Measurements from ENCODE around the gene KLHL26.

The KLHL26 gene

GRCh38 chr19:18654469-18654868 lies 17.6 kb downstream of the KLHL26 start:
- peak overlapping the region; percentile 96 to 99 for H3K27ac ChIP-seq
- H3K9me3 ChIP-seq: no peaks in the 10 kb centered on the region
- H3K27me3 ChIP-seq: no peaks in the 10 kb centered on the region
- H3K36me3 ChIP-seq: no peaks in the 10 kb centered on the region
- TF ChIP-seq CTCF (IDR thresholded peaks at IDR 0.05): no peak
- H3K4me1 ChIP-seq: peaks cover 8 to 81% (median 63%) of the 10 kb centered on the region in 4 donors
- H3K4me3 ChIP-seq: no peak overlapping the region
- intact Hi-C loops (cut with DNase I; ENCODE audit: low total_unique reads): no loop called here
- DNase-seq: no peak

DNA sequence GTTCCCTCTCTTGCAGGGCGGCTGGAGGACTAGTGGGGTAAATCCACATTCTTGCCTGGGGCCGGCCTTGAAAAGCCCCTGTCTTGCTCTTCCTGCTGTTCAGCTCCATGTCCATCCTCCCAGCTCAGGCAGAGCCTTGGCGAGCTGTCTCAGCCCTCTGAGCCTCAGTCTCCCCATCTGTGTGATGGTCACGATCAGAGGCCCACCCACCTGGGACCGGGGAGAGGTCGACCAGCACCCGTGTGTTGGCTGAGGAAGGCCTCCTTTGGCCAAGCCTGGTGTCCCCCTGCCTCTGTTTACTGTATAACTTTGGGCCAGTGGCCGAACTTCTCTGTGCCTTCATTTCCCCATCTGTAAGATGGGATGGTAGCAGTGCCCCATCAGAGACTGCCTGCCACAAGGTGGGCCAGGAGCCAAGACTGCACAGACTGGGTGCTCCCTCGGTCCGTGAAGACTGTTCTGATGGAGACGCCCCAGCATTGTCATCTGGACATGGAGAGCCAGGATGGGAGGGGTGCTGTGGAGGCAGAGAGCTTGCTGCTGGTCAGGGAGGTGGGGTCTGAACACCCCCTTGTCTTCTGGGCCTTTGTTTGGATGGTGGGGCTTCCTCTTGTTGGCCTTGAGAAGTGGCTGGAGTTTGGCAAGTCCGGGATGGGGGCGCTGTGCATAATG lies 18.5 kb downstream of the KLHL26 start:
- intact Hi-C loops (cut with DNase I; ENCODE audit: low total_unique reads): no loop called here
- peak overlapping the region; percentile 96 to 99 for H3K27ac ChIP-seq

DNA sequence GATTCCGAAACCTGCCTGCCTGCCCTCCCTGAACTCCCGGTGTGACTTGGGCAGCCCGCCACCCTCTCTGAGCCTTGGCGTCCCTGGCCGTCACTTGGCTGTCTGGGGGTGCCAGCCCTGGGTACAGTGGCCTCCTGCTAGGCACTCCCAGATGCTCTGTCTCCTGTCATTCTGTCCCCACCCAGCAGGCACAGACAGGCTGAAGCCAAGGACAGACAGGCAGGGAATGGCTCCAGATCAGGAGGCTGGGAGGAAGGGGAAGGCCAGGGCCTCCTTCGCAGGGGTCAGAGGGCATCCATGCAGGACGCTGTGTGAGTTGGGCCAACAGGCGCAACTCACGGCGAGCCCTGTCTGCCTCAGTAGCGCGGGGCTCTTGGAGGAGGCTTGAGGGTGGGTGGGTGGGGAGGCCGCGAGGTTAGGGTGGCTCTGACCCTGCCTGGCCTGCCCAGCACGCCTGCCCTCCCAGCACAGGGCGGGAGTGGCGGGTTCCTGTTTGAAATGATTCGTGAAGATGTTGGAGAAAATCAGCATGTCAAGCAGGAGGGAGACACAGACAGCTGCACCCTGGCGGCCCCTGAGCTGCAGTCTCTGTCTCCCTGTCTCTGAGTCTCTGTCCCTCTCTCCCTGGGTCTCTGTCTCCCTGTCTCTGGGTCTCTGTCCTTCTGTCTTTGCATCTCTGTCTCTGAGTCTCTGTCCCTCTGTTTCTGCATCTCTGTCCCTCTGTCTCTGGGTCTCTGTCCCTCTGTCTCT lies 19.7 kb downstream of the KLHL26 start:
- Histone ChIP-seq H3K9me3 (no peaks in the 10 kb centered on the region), H3K27me3 (no peaks in the 10 kb centered on the region), H3K36me3 (no peaks in the 10 kb centered on the region), H3K4me3 (no peak overlapping the region), H3K4me1 (peaks cover 17 to 84% (median 65%) of the 10 kb centered on the region in 4 donors), H3K27ac (peak overlapping the region; percentile 96 to 99)
- no peak for TF ChIP-seq CTCF (IDR thresholded peaks at IDR 0.05)
- intact Hi-C loops (cut with DNase I; ENCODE audit: low total_unique reads): no loop called here
- no peak for DNase-seq

More for the DNA sequence above, 18.5 kb downstream of the KLHL26 start:
- Histone ChIP-seq H3K36me3 (no peaks in the 10 kb centered on the region), H3K4me1 (peaks cover 16 to 81% (median 62%) of the 10 kb centered on the region in 4 donors), H3K9me3 (no peaks in the 10 kb centered on the region), H3K4me3 (no peak overlapping the region), H3K27me3 (no peaks in the 10 kb centered on the region)
- no peak for TF ChIP-seq CTCF (IDR thresholded peaks at IDR 0.05)
- DNase-seq: no peak

GRCh38 chr19:18657590-18658365 lies 20.9 kb downstream of the KLHL26 start:
- Histone ChIP-seq H3K4me3 (no peak overlapping the region), H3K27ac (peak overlapping the region; percentile 96 to 99), H3K36me3 (no peaks in the 10 kb centered on the region), H3K27me3 (no peaks in the 10 kb centered on the region), H3K4me1 (peaks cover 14 to 84% (median 67%) of the 10 kb centered on the region in 4 donors), H3K9me3 (no peaks in the 10 kb centered on the region)
- peak; percentile 84 to 98 for DNase-seq
- no peak for TF ChIP-seq CTCF (IDR thresholded peaks at IDR 0.05)
- intact Hi-C loops (cut with DNase I; ENCODE audit: low total_unique reads): no loop called here

- no peak for TF ChIP-seq CTCF (IDR thresholded peaks at IDR 0.05)
- Histone ChIP-seq H3K4me1 (peaks cover 14 to 87% (median 72%) of the 10 kb centered on the region in 4 donors), H3K27ac (peak overlapping the region; percentile 96 to 99), H3K4me3 (no peak overlapping the region), H3K36me3 (no peaks in the 10 kb centered on the region), H3K9me3 (no peaks in the 10 kb centered on the region), H3K27me3 (no peaks in the 10 kb centered on the region)
- intact Hi-C loops (cut with DNase I; ENCODE audit: low total_unique reads): no loop called here
- DNase-seq: no peak
Measured at GRCh38 chr19:18658366-18658855, 21.6 kb downstream of the KLHL26 start.
